B cell (primary cell): ENCODE data around the gene KIF23.

Experiments
- CTCF ChIP-seq: fragments of 200-600 bp; IDR thresholded peaks from one replicate; pipeline ENCODE4 v1.8.0; 2022; ENCODE audit warnings: antibody characterized with exemption, mild to moderate bottlenecking
- EZH2 ChIP-seq: IDR thresholded peaks from 2 replicates; pipeline ENCODE4 v1.6.1; 2012; ENCODE audit warnings: borderline replicate concordance, low read depth, mild to moderate bottlenecking, moderate library complexity, low read length; ENCODE audit not compliant: insufficient read depth, poor library complexity, severe bottlenecking

GRCh38 chr15:69436951-69437350 lies 22.8 kb downstream of the KIF23 start:
- no peak for TF ChIP-seq CTCF
- no peak for TF ChIP-seq EZH2
